ENCODE measurements around the gene CNGA2. TPM values are rescaled to one million over a fixed set of nuclear protein-coding genes. Genes with fewer than 3 reads are reported as not detected.

CNGA2 gene
- polyA plus RNA-seq, 6 donors from 2014 or later, result not detected

Other genes starting within 250 kb of the CNGA2 start
- gene PASD1, start 171.1 kb upstream of the CNGA2 start, polyA plus RNA-seq (ENCODE audit: low read depth in 6 of 6), result not detected
- gene PRRG3, start 39.3 kb upstream of the CNGA2 start, polyA plus RNA-seq (ENCODE audit: low read depth in 6 of 6), result not detected
- gene FATE1, start 18.7 kb upstream of the CNGA2 start, polyA plus RNA-seq (ENCODE audit: low read depth in 6 of 6), result not detected
- gene MAGEA4, start 178.1 kb downstream of the CNGA2 start, polyA plus RNA-seq (ENCODE audit: low read depth in 6 of 6), result not detected
- gene GABRE, start 239.9 kb downstream of the CNGA2 start, polyA plus RNA-seq (ENCODE audit: low read depth in 6 of 6), result not detected